ENCODE measurements around the gene MMS19.
"Not testable (repeated sequence)": the region's sequence is repeated elsewhere in the genome, so short reads cannot be mapped to it uniquely, and the experiment has no call there.

The MMS19 gene

DNA sequence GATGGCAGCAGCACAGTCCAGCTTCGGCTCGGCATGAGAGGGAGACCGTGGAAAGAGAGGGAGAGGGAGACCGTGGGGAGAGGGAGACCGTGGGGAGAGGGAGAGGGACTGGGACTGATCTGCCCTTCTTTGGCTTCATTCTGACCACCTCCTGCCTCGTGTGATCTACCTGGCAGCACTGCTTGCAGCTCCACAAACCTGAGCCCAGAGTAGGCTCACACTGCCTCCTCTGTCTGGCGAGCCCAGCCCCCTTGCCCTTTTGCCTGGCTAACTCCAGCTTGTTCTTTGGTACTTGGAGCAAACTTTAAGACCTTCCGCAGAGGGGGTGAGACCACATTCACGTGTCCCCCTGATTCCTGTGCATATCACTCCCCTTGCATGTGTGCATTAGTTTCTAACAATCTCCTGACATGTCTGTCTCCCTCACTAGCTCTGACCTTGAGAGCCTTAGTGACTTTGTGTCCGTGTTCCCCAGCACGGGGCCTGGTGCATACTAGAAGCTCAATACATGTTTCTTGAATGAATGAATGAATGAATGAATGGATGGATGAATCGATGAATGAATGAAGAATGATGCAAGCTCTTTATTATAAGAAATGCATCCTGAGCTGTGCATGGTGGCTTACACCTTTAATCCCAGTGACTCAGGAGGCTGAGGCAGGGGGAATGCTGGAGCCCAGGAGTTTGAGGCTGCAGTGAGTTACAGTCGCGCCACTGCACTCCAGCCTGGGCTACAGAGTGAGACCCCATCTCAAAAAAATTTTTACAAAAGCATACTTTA, 31.7 kb upstream of the MMS19 start:
- H4K8ac ChIP-seq (ENCODE audit: low read depth, low read length), result no peak overlapping the region
- H3K9ac ChIP-seq (ENCODE audit: low read length), result no peak overlapping the region
- no peak overlapping the region for H4K5ac ChIP-seq (ENCODE audit: low read length)
- H3K27ac ChIP-seq (ENCODE audit: low read depth, low read length), result no peak overlapping the region
- no peak overlapping the region for H2BK15ac ChIP-seq (replicated peaks; ENCODE audit: low read depth)
- H2AK5ac ChIP-seq (ENCODE audit: low read length), result no peak overlapping the region
- no peak overlapping the region for H3K23ac ChIP-seq (ENCODE audit: low read length)
- no peaks in the 10 kb centered on the region for H3K4me1 ChIP-seq (ENCODE audit: control insufficient read depth, low read depth, low read length)
- no peaks in the 10 kb centered on the region for H3K79me1 ChIP-seq (ENCODE audit: low read length)
- DNase-seq, result no peak
- H2BK5ac ChIP-seq (ENCODE audit: low read length), result no peak overlapping the region
- H3K79me2 ChIP-seq (ENCODE audit: control insufficient read depth, insufficient read depth, low read length), result no peaks in the 10 kb centered on the region
- H3K56ac ChIP-seq (ENCODE audit: low read length), result no peak overlapping the region
- H3K36me3 ChIP-seq (ENCODE audit: control insufficient read depth, insufficient read depth, low read length), result no peaks in the 10 kb centered on the region
- no CpG with 5 or more reads among the region's 14 CpGs for WGBS (ENCODE audit: extremely low coverage, insufficient coverage, low lambda C conversion rate)
- no peaks in the 10 kb centered on the region for H3K27me3 ChIP-seq (ENCODE audit: insufficient read depth, low read length, poor library complexity)
- H3K4me2 ChIP-seq (ENCODE audit: low read length), result no peak overlapping the region
- H2BK120ac ChIP-seq (ENCODE audit: low read depth, low read length), result no peak overlapping the region
- no peak overlapping the region for H3K4ac ChIP-seq (ENCODE audit: low read depth, low read length)
- no peak overlapping the region for H3K18ac ChIP-seq (ENCODE audit: low read length)
- H3K4me3 ChIP-seq (ENCODE audit: low read length), result no peak overlapping the region

DNA sequence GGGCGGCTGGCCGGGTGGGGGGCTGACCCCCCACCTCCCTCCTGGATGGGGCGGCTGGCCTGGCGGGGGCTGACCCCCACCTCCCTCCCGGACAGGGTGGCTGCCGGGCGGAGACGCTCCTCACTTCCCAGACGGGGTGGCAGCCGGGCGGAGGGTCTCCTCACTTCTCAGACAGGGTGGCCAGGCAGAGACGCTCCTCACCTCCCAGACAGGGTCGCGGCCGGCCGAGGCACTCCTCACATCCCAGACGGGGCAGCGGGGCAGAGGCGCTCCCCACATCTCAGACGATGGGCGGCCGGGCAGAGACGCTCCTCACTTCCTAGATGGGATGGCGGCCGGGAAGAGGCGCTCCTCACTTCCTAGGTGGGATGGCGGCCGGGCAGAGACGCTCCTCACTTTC, 30.7 kb upstream of the MMS19 start:
- no CpG with 5 or more reads among the region's 29 CpGs for WGBS (ENCODE audit: extremely low coverage, insufficient coverage, low lambda C conversion rate)
- H3K79me2 ChIP-seq (ENCODE audit: control insufficient read depth, insufficient read depth, low read length); DNase-seq: not testable (repeated sequence)

DNA sequence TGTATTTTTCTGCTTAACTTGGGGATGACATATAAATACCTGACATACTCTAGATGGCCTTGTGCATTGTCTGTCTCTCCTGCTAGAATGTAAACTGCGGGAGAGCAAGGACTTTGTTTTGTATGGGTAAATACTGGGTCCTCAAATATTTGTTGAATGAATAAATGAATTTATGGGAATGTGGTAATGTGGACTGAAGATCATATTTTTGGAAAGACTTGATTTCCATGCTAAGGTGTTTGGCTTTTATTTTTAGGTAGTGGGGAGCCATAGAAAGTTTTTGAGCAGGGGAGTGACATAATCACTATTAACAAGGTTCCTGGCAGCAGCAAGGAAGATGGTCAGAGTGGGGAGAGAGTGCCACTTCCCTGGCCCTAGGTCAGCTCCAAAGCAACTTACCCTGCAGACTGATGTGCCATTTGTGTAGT, 27.5 kb upstream of the MMS19 start:
- H2AK5ac ChIP-seq (ENCODE audit: low read length), result no peak overlapping the region
- H3K79me1 ChIP-seq (ENCODE audit: low read length), result no peaks in the 10 kb centered on the region
- H2BK120ac ChIP-seq (ENCODE audit: low read depth, low read length), result no peak overlapping the region
- H3K27me3 ChIP-seq (ENCODE audit: insufficient read depth, low read length, poor library complexity), result no peaks in the 10 kb centered on the region
- H3K9ac ChIP-seq (ENCODE audit: low read length), result no peak overlapping the region
- H3K23ac ChIP-seq (ENCODE audit: low read length), result no peak overlapping the region
- peaks cover 5% of the 10 kb centered on the region for H3K4me1 ChIP-seq (ENCODE audit: control insufficient read depth, low read depth, low read length)
- no peak for DNase-seq
- no peak overlapping the region for H2BK15ac ChIP-seq (replicated peaks; ENCODE audit: low read depth)
- no peak overlapping the region for H4K8ac ChIP-seq (ENCODE audit: low read depth, low read length)
- H4K5ac ChIP-seq (ENCODE audit: low read length), result no peak overlapping the region
- H3K79me2 ChIP-seq (ENCODE audit: control insufficient read depth, insufficient read depth, low read length), result no peaks in the 10 kb centered on the region
- H3K27ac ChIP-seq (ENCODE audit: low read depth, low read length), result no peak overlapping the region
- no peak overlapping the region for H2BK5ac ChIP-seq (ENCODE audit: low read length)
- no peak overlapping the region for H3K4me2 ChIP-seq (ENCODE audit: low read length)
- H3K18ac ChIP-seq (ENCODE audit: low read length), result no peak overlapping the region
- no peak overlapping the region for H3K4ac ChIP-seq (ENCODE audit: low read depth, low read length)
- no peak overlapping the region for H3K56ac ChIP-seq (ENCODE audit: low read length)
- no CpG with 5 or more reads among the region's 1 CpG for WGBS (ENCODE audit: extremely low coverage, insufficient coverage, low lambda C conversion rate)
- H3K4me3 ChIP-seq (ENCODE audit: low read length), result no peak overlapping the region
- H3K36me3 ChIP-seq (ENCODE audit: control insufficient read depth, insufficient read depth, low read length), result no peaks in the 10 kb centered on the region

More for the DNA sequence above, 30.7 kb upstream of the MMS19 start:
- not testable (repeated sequence) for H3K9ac ChIP-seq (ENCODE audit: low read length); H4K5ac ChIP-seq (ENCODE audit: low read length); H3K56ac ChIP-seq (ENCODE audit: low read length); H3K27me3 ChIP-seq (ENCODE audit: insufficient read depth, low read length, poor library complexity); H3K23ac ChIP-seq (ENCODE audit: low read length); H3K4me2 ChIP-seq (ENCODE audit: low read length); H4K8ac ChIP-seq (ENCODE audit: low read depth, low read length); H3K79me1 ChIP-seq (ENCODE audit: low read length); H3K4me1 ChIP-seq (ENCODE audit: control insufficient read depth, low read depth, low read length); H3K36me3 ChIP-seq (ENCODE audit: control insufficient read depth, insufficient read depth, low read length); H2AK5ac ChIP-seq (ENCODE audit: low read length); H3K27ac ChIP-seq (ENCODE audit: low read depth, low read length); H2BK120ac ChIP-seq (ENCODE audit: low read depth, low read length); H3K4ac ChIP-seq (ENCODE audit: low read depth, low read length); H2BK5ac ChIP-seq (ENCODE audit: low read length); H3K18ac ChIP-seq (ENCODE audit: low read length); H2BK15ac ChIP-seq (replicated peaks; ENCODE audit: low read depth); H3K4me3 ChIP-seq (ENCODE audit: low read length)

DNA sequence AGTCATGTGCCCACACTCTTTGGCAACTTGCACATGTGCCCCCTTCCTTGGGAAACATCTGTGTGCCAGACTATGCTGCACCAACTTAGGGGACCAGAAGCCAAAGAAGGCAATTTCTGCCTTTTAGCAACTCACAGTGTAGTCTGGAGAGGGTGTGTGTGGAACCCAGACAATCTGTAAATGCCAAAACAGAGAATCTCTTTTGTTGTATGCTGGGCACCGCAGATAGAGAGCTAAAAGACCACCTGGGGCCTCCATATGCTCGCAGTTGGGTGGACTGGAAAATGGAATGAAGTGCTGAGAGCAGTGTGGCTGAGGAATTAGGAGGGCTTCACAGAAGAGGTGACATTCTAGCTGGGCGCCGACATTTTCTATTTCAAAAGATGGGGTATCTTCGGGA, 26.9 kb upstream of the MMS19 start:
- H2BK15ac ChIP-seq (replicated peaks; ENCODE audit: low read depth), result no peak overlapping the region
- H4K8ac ChIP-seq (ENCODE audit: low read depth, low read length), result no peak overlapping the region
- no peak overlapping the region for H3K4me3 ChIP-seq (ENCODE audit: low read length)
- no peaks in the 10 kb centered on the region for H3K79me2 ChIP-seq (ENCODE audit: control insufficient read depth, insufficient read depth, low read length)
- WGBS (ENCODE audit: extremely low coverage, insufficient coverage, low lambda C conversion rate), result no CpG with 5 or more reads among the region's 5 CpGs
- no peaks in the 10 kb centered on the region for H3K36me3 ChIP-seq (ENCODE audit: control insufficient read depth, insufficient read depth, low read length)
- no peak overlapping the region for H4K5ac ChIP-seq (ENCODE audit: low read length)
- DNase-seq, result no peak
- peaks cover 2% of the 10 kb centered on the region for H3K79me1 ChIP-seq (ENCODE audit: low read length)
- peaks cover 5% of the 10 kb centered on the region for H3K4me1 ChIP-seq (ENCODE audit: control insufficient read depth, low read depth, low read length)
- no peak overlapping the region for H3K23ac ChIP-seq (ENCODE audit: low read length)
- H3K4ac ChIP-seq (ENCODE audit: low read depth, low read length), result no peak overlapping the region
- no peak overlapping the region for H3K56ac ChIP-seq (ENCODE audit: low read length)
- no peak overlapping the region for H3K27ac ChIP-seq (ENCODE audit: low read depth, low read length)
- no peak overlapping the region for H3K18ac ChIP-seq (ENCODE audit: low read length)
- H2AK5ac ChIP-seq (ENCODE audit: low read length), result no peak overlapping the region
- no peaks in the 10 kb centered on the region for H3K27me3 ChIP-seq (ENCODE audit: insufficient read depth, low read length, poor library complexity)
- H3K9ac ChIP-seq (ENCODE audit: low read length), result no peak overlapping the region
- H2BK5ac ChIP-seq (ENCODE audit: low read length), result no peak overlapping the region
- no peak overlapping the region for H2BK120ac ChIP-seq (ENCODE audit: low read depth, low read length)
- no peak overlapping the region for H3K4me2 ChIP-seq (ENCODE audit: low read length)

DNA sequence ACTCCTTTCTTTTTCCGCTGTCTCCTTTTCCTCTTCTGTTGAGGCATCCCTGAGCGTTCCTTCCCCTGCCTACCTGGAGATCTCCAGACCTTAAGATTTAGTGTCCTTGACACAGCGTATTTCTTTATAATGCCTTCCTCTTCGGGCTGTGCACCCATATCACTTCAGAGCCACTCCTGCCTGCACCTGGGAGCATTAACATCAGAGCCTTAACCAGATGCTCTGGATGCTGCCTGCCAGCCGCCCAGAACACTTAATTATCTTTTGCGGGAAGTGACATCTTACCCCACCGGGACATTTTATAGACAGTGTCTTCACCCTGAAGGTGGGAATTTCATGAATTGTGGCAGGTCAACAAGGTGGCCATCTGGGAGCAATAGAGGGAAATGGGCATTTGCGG, 24.7 kb upstream of the MMS19 start:
- H2BK15ac ChIP-seq (replicated peaks; ENCODE audit: low read depth), result no peak overlapping the region

DNA sequence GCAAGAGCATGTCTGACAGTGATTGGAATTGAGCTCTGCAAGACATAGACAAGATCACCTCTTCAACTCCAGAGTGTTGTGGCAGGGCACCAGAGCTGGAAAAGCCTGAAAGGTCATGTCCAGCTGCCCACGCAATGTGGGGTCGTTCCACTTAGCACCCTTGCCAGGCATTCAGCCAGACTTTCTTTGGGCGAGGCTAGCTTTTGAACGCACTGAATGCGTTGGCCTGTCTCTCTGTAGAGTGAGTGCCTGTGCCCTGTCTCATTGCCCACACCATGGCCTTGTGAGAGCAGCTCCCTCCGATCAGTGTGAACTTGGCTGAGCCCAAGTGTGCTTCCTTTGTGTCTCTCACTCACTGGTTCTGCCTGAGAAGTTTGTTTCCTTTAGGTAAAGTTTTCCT, 23.8 kb upstream of the MMS19 start:
- H3K56ac ChIP-seq (ENCODE audit: low read length), result no peak overlapping the region
- H3K27me3 ChIP-seq (ENCODE audit: insufficient read depth, low read length, poor library complexity), result no peaks in the 10 kb centered on the region
- H4K8ac ChIP-seq (ENCODE audit: low read depth, low read length), result no peak overlapping the region
- no peak overlapping the region for H3K27ac ChIP-seq (ENCODE audit: low read depth, low read length)
- H2AK5ac ChIP-seq (ENCODE audit: low read length), result no peak overlapping the region
- H3K4me3 ChIP-seq (ENCODE audit: low read length), result no peak overlapping the region
- H4K5ac ChIP-seq (ENCODE audit: low read length), result no peak overlapping the region
- no peak overlapping the region for H2BK120ac ChIP-seq (ENCODE audit: low read depth, low read length)
- no CpG with 5 or more reads among the region's 6 CpGs for WGBS (ENCODE audit: extremely low coverage, insufficient coverage, low lambda C conversion rate)
- peaks cover 10% of the 10 kb centered on the region for H3K79me1 ChIP-seq (ENCODE audit: low read length)
- H3K36me3 ChIP-seq (ENCODE audit: control insufficient read depth, insufficient read depth, low read length), result no peaks in the 10 kb centered on the region
- H3K9ac ChIP-seq (ENCODE audit: low read length), result no peak overlapping the region
- no peak overlapping the region for H3K4me2 ChIP-seq (ENCODE audit: low read length)
- no peak overlapping the region for H3K23ac ChIP-seq (ENCODE audit: low read length)
- H2BK15ac ChIP-seq (replicated peaks; ENCODE audit: low read depth), result no peak overlapping the region
- H3K4ac ChIP-seq (ENCODE audit: low read depth, low read length), result no peak overlapping the region
- peaks cover 10% of the 10 kb centered on the region for H3K4me1 ChIP-seq (ENCODE audit: control insufficient read depth, low read depth, low read length)
- H3K18ac ChIP-seq (ENCODE audit: low read length), result no peak overlapping the region
- no peak overlapping the region for H2BK5ac ChIP-seq (ENCODE audit: low read length)
- no peaks in the 10 kb centered on the region for H3K79me2 ChIP-seq (ENCODE audit: control insufficient read depth, insufficient read depth, low read length)
- DNase-seq, result no peak

More for the DNA sequence above, 24.7 kb upstream of the MMS19 start:
- H3K18ac ChIP-seq (ENCODE audit: low read length), result no peak overlapping the region
- no peak overlapping the region for H3K23ac ChIP-seq (ENCODE audit: low read length)
- H3K27ac ChIP-seq (ENCODE audit: low read depth, low read length), result no peak overlapping the region
- no peaks in the 10 kb centered on the region for H3K79me2 ChIP-seq (ENCODE audit: control insufficient read depth, insufficient read depth, low read length)
- no peak overlapping the region for H3K4me2 ChIP-seq (ENCODE audit: low read length)
- no peak overlapping the region for H3K9ac ChIP-seq (ENCODE audit: low read length)
- no peak overlapping the region for H2BK120ac ChIP-seq (ENCODE audit: low read depth, low read length)
- H3K56ac ChIP-seq (ENCODE audit: low read length), result no peak overlapping the region
- no peak overlapping the region for H3K4ac ChIP-seq (ENCODE audit: low read depth, low read length)
- H4K8ac ChIP-seq (ENCODE audit: low read depth, low read length), result no peak overlapping the region
- no peaks in the 10 kb centered on the region for H3K27me3 ChIP-seq (ENCODE audit: insufficient read depth, low read length, poor library complexity)
- H2AK5ac ChIP-seq (ENCODE audit: low read length), result no peak overlapping the region
- H3K36me3 ChIP-seq (ENCODE audit: control insufficient read depth, insufficient read depth, low read length), result no peaks in the 10 kb centered on the region
- H3K79me1 ChIP-seq (ENCODE audit: low read length), result peaks cover 10% of the 10 kb centered on the region
- WGBS (ENCODE audit: extremely low coverage, insufficient coverage, low lambda C conversion rate), result no CpG with 5 or more reads among the region's 8 CpGs
- no peak overlapping the region for H3K4me3 ChIP-seq (ENCODE audit: low read length)
- H4K5ac ChIP-seq (ENCODE audit: low read length), result no peak overlapping the region
- peaks cover 10% of the 10 kb centered on the region for H3K4me1 ChIP-seq (ENCODE audit: control insufficient read depth, low read depth, low read length)
- DNase-seq, result no peak
- H2BK5ac ChIP-seq (ENCODE audit: low read length), result no peak overlapping the region
